NCI-H146 treated with DMSO at 0.1 percent for 48 hours (cell line): ENCODE results near the gene ZNF865.
A peak's percentile ranks its signal among the peaks of the same experiment; 100 is the strongest.

Experiments used
- DNase-seq: peaks from one replicate; lab custom pipeline; 2025; ENCODE audit not compliant: unreplicated experiment; lab: John Stamatoyannopoulos, UW

The ZNF865 gene

DNA sequence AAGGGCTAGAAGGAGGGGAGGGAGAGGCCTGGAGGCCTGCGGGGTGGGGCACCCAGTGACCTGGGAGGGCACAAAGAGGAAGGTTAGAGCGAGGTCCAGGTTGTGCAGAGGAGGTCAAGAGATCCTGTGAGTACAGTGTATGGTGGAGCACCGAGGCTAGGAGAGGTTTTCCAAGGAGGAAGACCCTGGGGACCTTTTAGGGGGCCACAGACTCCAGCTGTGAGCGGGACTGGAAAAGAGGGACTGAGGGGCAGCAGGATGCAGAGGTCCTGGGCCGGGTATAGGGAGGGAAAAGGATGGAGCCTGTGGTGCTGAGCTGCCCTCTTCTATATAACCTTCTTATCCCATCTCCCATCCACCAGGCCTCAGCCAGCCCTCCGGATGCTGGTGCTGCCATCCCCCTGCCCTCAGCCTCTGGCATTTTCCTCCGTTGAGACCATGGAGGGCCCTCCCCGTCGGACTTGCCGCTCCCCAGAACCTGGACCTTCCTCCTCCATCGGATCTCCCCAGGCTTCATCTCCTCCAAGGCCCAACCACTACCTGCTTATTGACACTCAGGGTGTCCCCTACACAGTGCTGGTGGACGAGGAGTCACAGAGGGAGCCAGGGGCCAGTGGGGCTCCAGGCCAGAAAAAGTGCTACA, 38.9 kb downstream of the ZNF865 start:
- no peak for DNase-seq

DNA sequence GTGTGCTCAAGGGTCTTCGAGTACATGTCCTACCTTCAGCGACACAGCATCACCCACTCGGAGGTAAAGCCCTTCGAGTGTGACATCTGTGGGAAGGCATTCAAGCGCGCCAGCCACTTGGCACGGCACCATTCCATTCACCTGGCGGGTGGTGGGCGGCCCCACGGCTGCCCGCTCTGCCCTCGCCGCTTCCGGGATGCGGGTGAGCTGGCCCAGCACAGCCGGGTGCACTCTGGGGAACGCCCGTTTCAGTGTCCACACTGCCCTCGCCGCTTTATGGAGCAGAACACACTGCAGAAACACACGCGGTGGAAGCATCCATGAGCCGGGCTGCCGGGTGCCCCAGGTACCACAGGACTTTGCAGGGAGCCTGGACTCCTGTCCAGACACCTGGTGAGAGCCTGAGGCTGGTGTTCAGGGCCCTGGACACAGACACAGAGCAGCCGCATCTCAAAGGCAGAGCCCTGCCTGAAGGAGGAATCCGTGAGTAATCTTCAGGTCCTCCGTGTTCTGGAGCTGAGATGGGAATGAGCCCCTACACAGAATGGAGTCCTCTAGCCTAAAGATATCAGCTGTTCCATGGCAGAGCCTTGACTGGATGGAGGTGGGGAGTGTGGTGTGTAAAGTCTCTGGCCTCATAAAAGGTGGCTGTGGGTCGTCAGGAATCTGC, 39.5 kb downstream of the ZNF865 start:
- no peak for DNase-seq

DNA sequence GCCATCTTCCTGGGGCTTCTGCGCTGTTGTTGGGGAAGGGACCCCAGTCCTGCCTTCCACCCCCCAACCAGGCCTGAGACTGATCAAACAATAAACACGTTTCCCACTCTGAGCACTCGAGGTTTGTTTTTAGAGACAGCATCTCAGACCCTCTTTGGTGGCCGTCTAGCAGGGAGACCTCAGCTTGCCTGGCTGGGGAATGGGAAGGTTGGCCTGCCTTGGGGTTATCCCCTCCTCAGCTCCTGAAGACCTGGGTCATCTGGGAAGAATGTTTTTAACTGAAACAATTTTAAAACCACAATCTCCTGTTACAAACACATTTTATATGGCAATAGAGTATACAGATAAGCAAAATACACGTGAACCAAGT, 40.0 kb downstream of the ZNF865 start:
- DNase-seq: no peak

DNA sequence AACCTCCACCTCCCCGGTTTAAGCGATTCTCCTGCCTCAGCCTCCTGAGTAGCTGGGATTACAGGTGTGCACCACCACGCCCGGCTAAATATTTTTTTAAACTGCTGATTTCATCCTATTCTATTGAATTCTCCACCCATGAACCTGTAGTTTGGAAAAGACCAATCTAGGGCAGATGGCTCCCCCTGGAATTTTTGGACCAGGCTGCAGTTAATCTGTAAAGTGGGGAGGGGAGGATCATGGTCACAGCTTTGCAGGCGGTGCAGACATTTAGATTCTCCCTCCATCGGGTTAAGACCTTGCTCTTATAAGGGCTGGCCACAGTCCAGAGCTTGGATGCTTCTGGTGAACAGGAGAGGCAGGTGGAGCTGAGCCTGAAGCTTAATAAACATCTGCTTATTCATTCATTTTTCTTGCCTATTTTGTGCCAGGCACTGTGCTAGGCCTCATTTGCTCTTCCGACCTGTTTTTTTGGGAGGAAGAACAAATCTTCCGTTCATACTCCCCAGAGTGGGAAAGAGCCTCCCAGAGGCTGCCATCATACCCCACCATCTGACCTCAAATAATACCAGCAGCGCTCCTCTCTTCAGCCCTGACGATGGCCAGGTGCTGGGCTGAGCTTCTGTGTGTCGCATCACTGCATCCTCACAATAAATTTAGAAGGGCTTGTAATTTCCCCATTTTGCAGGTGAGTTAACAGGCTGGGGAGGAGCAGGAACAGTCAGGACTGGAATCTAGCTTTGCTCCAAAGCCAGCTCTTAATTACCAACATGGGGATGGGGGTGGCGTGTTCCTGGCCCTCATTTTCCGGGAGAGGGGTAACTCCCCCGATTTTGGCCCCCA, 41.7 kb downstream of the ZNF865 start:
- no peak for DNase-seq

- DNase-seq: no peak
These were observed 42.5 kb downstream of the ZNF865 start, which contains the start of gene CCDC106 for GRCh38 chr19:55647732-55648584. Gene CCDC106 (plus strand): TSS chr19:55648212. CDS start chr19:55649047, 835 bp downstream.

DNA sequence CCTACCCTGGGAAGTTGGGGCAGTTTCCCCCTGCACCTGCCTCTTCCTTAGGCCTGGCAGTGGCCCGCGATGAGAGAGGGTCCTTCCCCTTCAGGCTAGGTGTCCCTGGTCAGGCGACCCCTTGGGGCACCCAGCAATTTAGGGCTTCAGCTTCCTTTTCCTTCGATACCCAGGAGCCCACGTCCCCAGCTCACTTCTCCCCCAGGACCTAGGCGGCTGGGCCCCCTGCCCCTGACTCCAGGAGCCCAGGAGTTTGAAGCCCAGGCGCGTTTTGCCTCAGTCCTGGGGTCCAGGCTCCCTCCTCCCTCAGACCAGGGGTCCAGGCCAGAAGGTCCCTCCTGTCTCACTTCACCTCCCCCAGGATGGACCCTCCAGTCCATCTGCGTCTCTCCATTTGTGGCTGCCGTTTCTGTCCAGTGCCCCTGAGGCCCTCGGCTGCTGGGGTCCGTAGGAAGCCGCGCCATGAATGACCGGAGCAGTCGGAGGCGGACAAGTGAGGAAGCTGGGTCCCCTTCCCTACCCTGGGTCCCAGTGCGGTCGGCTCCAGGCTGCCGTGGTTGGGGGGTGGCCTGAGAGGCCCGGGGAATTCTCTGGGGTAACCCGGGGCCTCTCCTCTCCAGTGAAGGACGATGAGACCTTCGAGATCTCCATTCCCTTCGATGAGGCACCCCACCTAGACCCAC, 43.3 kb downstream of the ZNF865 start:
- no peak for DNase-seq

DNA sequence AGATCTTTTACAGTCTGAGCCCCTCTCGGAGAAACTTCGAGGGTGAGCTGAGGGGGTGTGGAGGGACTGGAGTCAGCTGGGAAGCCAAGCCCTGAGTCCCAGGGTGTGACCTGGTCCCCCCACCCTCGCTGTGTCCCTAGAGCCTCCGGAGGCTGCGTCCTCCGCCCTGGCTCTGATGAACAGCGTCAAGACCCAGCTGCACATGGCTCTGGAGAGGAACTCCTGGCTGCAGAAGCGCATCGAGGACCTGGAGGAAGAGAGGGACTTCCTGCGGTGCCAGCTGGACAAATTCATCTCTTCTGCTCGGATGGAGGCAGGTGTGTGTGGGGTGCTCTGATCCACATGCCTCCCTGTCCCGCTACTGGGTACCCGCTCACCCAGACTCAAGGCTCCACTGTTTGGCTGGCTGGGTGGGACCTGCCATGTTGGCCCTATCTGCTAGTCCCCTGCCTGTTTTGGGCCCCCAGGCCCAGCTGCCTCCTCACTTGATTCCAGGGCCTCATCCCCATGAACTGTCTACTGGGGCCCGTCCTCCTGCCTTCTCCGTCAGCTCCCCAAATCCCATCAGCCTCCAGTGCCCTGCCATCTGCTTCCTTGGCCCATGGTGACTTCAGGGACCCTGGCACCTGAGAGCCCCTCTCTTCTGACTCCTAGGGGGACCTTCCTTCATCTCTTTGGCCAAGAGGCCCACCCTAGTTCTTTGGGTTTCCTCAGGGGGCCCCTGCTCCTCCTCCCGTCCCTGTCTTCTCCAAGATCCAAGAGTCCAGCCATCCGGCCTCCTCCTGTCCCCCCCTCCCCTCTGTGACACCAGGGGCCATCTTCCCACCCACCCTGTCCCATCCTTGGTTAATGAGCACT, 44.0 kb downstream of the ZNF865 start:
- no peak for DNase-seq

DNA sequence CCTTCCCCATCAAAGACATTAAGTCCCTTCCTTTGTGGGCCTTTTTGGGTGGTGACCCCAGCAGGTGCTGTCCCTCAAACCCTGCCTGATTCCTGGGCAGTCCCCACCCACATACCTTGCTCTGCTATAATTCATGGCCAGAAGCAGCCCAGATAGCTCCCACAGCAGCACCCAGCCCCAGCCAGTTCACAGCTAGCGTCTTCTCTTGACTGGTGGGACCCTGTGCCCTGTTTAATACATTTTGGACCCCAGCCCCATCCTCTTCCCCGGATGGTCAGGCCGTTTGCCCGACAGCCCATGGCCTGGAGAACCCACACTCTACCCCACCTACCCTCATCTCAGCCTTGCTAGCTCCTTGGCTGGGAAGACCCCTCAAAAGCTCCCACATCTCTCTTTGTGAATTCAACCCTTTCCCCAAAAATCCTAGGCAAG, 44.7 kb downstream of the ZNF865 start:
- DNase-seq: no peak

DNA sequence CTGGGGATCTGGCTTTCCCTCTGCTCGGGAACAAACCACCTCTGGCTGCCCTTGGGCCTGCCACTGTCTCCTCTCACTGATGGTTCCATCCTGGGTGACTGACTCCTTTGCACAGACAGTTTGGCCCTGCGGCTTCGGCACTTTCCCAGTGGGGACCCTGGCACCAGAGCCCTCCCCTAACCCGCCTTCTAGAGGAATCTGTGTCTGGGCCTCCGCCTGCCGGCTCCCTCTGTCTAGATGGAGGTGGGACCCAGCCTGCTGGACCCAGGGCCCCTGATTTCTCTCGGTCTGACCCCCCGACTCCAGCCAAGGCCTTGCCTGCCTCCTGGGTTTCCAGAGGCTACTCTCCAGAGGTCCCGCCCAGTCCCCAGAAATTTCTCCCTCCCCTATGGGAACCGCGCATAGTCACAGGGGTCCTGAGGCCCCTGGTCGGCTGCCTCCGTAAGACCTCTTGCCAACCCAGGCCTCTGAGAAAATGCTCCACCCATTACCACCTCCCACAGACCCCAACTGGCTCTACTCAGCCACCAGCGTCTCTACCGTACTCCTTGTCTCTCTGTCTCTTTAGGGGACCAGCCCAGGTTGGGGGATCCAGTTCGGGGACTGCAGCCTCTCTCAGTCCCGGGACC, 45.3 kb downstream of the ZNF865 start:
- no peak for DNase-seq

- no peak for DNase-seq
These were observed 45.8 kb downstream of the ZNF865 start for GRCh38 chr19:55651236-55651635.

DNA sequence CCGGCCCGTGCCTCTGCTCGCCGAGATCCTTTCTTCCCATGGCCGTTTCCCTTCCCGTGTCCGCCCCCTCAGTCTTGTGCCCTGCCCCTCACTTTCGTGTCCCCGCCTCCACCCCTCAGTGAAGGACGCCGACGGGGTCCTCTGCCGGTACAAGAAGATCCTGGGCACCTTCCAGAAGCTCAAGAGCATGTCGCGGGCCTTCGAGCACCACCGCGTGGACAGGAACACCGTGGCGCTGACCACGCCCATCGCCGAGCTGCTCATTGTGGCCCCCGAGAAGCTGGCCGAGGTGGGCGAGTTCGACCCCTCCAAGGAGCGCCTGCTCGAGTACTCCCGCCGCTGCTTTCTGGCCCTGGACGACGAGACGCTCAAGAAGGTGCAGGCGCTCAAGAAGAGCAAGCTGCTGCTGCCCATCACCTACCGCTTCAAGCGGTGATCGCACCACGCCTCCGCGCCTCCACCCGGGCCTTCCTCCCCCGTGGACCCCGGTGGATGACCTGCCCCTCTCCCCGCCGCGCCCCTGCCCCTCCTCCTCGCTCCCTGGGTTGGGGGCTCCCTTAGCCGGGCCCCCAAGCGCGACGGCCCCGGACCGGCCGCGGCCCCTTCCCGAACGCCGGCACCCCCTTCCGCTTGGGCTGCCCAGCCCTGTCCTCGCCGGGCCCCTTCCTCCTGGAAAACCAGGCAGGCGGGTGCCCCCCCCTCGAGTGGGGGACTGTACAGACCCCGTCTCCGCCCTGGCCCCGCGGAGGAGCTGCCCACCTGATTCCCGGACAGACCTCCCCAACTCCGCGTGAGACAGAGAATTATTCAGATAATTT, 47.1 kb downstream of the ZNF865 start:
- DNase-seq: no peak

DNA sequence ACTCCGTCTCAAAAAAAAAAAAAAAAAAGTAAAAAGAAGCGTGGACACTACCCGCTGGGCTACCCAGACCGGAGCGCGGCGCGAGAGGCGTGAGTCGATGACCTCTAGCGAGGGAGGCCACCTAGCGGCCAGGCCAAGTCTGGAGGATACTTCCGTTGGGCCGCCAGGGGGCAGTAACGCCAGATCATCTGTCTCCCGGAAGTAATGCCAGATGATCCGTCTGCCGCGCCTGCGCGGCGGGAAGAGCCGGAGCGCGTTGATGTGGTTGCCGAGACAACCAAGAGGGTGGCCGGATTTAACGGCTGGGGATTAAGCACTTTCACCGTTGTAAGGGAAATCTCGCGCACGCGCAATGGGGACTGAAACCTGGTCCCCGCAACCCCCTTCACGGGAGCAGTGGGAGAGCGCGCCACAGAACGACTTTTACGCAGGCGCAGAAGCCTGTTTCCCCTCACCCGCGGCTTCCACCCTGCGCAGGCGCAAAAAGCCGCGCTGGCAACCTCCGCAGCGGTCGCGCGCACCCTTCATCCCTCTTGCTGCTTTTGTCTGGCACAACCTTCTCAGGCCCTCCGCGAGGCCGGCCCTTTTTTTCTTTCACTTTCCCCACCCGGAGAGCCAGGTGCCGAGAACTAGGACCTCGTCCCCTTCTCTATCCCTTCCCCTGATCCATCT, 48.3 kb downstream of the ZNF865 start:
- peak; percentile 98 for DNase-seq

GRCh38 chr19:55654323-55654867, 48.9 kb downstream of the ZNF865 start:
- peak; percentile 100 for DNase-seq

- DNase-seq: peak; percentile 95
These were observed 49.6 kb downstream of the ZNF865 start, which contains the start of gene U2AF2 for GRCh38 chr19:55654868-55655647. Gene U2AF2 (plus strand): TSS chr19:55655035. CDS start chr19:55655105, 70 bp downstream.

DNA sequence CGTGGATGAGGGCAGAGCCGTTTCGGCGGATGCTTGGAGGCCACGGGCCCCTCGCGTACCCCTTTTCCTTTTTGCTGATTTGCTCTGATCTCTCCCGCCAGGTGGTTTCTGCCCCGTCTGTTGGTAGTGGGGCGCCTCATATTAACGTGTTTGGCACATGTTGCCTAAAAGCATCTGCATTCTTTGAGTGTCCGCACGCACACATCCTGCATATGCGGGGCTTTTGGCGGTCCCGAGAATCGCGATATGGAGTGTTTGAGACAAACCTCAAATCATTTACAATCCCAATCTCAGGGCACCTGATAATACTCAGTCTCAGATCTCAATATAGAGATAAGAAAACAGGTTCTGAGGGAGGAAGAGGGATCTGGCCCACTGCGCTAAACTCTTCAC, 50.2 kb downstream of the ZNF865 start:
- DNase-seq: no peak

DNA sequence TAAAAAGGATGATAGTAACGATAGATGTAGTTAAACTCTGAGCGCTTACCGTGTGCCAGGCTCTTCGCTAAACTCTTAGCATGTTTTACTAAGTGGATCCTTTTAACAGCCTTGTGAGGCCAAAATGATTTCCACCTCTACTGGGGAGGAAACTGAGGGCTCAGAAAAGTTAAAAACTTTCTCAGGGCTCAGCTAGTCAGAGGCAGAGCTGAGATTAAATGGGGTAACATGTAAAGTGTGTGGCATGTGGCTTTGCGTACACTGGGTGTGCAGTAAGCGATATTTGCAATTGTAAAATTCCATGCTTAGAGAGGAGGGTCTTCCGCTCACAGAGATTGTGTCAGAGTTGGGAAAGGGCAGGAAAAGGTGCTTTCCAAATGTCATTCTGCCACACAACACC, 51.1 kb downstream of the ZNF865 start:
- DNase-seq: no peak
